Measurements from ENCODE around the gene EML6. TPM values are rescaled to one million over a fixed set of nuclear protein-coding genes. Genes with fewer than 3 reads are reported as not detected.
"Not testable (repeated sequence)": the region's sequence is repeated elsewhere in the genome, so short reads cannot be mapped to it uniquely, and the experiment has no call there.

Gene EML6
- total RNA-seq, 1 donor = 1.1 TPM

DNA sequence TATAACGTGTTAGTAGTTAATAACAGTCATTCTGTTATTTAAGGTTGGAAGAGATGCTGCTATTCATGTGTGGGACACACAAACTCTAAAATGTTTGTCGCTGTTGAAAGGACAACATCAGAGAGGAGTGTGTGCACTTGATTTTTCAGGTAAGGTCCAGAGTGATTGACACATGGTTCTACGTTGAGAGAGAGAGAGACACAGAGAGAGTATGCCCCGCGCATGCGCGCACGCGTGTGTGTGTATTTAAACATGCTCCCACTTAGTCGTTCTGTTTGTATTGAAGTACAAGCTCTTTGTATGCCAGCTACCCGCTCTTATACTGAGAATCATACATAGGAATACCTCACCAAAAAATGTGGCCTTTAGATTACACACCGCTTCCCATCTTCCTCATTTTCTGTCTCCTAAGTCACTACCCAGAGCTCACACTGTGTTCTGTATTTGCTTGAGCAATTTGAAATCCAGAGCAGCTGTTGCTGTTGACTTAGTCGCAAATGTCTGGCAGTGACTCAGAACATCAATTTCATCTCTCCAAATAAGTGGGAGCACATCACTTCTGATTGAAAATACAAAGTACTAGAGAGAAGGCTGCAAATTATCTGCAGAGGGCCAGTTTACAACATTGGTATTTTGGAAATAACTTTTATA lies 148.1 kb downstream of the EML6 start:
- no peak overlapping the region for H3K27ac ChIP-seq (ENCODE audit: low read depth, low read length)

DNA sequence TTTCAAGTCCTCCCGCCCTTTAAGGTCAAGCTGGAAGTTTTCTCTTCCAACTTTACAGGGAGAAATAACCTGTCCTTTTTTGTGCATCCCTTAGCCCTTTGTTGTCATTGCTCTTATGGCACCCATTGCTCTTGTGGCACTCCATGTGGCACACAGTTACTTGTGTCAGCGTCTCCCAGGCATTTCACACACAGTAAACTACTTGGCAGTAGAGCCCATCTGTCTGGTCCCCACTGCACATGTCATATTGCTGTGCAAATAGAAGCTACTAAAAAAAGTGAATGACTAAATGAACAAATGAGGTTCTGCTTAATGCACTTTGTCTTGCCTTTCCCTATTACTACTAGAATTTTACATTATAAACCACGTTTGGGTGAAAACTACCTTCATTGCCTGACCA lies 149.3 kb downstream of the EML6 start:
- no peak for DNase-seq (ENCODE audit: insufficient read length, low spot score, missing footprints)
- Histone ChIP-seq H2AFZ (ENCODE audit: low read length) (no peak overlapping the region), H4K20me1 (ENCODE audit: insufficient read depth, low read length) (no peaks in the 10 kb centered on the region), H3K9me3 (ENCODE audit: low read depth, low read length) (no peaks in the 10 kb centered on the region), H3K4me1 (ENCODE audit: insufficient read depth, low read length) (no peaks in the 10 kb centered on the region), H3K36me3 (ENCODE audit: insufficient read depth, low read length) (no peaks in the 10 kb centered on the region), H3K4me2 (ENCODE audit: insufficient read depth, low read length) (no peak overlapping the region), H3K4me3 (ENCODE audit: insufficient read depth, low read length) (no peak overlapping the region), H3K79me2 (ENCODE audit: insufficient read depth, low read length) (no peaks in the 10 kb centered on the region), H3K27ac (ENCODE audit: low read depth, low read length) (no peak overlapping the region), H3K27me3 (ENCODE audit: insufficient read depth, low read length) (no peaks in the 10 kb centered on the region)
- no peak for TF ChIP-seq CTCF (IDR thresholded peaks at IDR 0.05; ENCODE audit: extremely low read depth, low read depth, low read length)

More for the DNA sequence above, 148.1 kb downstream of the EML6 start:
- Histone ChIP-seq H3K4me3 (ENCODE audit: insufficient read depth, low read length) (no peak overlapping the region), H3K4me1 (ENCODE audit: insufficient read depth, low read length) (no peaks in the 10 kb centered on the region), H2AFZ (ENCODE audit: low read length) (no peak overlapping the region), H3K36me3 (ENCODE audit: insufficient read depth, low read length) (no peaks in the 10 kb centered on the region), H3K9me3 (ENCODE audit: low read depth, low read length) (no peaks in the 10 kb centered on the region), H3K4me2 (ENCODE audit: insufficient read depth, low read length) (no peak overlapping the region), H3K27me3 (ENCODE audit: insufficient read depth, low read length) (no peaks in the 10 kb centered on the region), H3K79me2 (ENCODE audit: insufficient read depth, low read length) (no peaks in the 10 kb centered on the region), H4K20me1 (ENCODE audit: insufficient read depth, low read length) (no peaks in the 10 kb centered on the region)
- no peak for TF ChIP-seq CTCF (IDR thresholded peaks at IDR 0.05; ENCODE audit: extremely low read depth, low read depth, low read length)
- peak; percentile 49 for DNase-seq (ENCODE audit: insufficient read length, low spot score, missing footprints)

- H3K36me3 ChIP-seq (ENCODE audit: insufficient read depth, low read length) = not testable (repeated sequence)
Observed at GRCh38 chr2:54873236-54873635, 149.8 kb downstream of the EML6 start.

GRCh38 chr2:54876764-54877163 lies 153.3 kb downstream of the EML6 start:
- no peak for TF ChIP-seq CTCF (IDR thresholded peaks at IDR 0.05; ENCODE audit: extremely low read depth, low read depth, low read length)
- H3K27me3 ChIP-seq (ENCODE audit: insufficient read depth, low read length) = no peaks in the 10 kb centered on the region
- no peaks in the 10 kb centered on the region for H4K20me1 ChIP-seq (ENCODE audit: insufficient read depth, low read length)
- no peak overlapping the region for H2AFZ ChIP-seq (ENCODE audit: low read length)
- no peak overlapping the region for H3K4me3 ChIP-seq (ENCODE audit: insufficient read depth, low read length)
- no peak for DNase-seq (ENCODE audit: insufficient read length, low spot score, missing footprints)
- H3K27ac ChIP-seq (ENCODE audit: low read depth, low read length) = no peak overlapping the region
- H3K79me2 ChIP-seq (ENCODE audit: insufficient read depth, low read length) = no peaks in the 10 kb centered on the region
- H3K9me3 ChIP-seq (ENCODE audit: low read depth, low read length) = no peaks in the 10 kb centered on the region
- no peaks in the 10 kb centered on the region for H3K36me3 ChIP-seq (ENCODE audit: insufficient read depth, low read length)
- no peaks in the 10 kb centered on the region for H3K4me1 ChIP-seq (ENCODE audit: insufficient read depth, low read length)
- H3K4me2 ChIP-seq (ENCODE audit: insufficient read depth, low read length) = no peak overlapping the region

More at GRCh38 chr2:54873236-54873635, 149.8 kb downstream of the EML6 start:
- not testable (repeated sequence) for H3K4me2 ChIP-seq (ENCODE audit: insufficient read depth, low read length); H2AFZ ChIP-seq (ENCODE audit: low read length); H3K79me2 ChIP-seq (ENCODE audit: insufficient read depth, low read length); H3K27ac ChIP-seq (ENCODE audit: low read depth, low read length); DNase-seq (ENCODE audit: insufficient read length, low spot score, missing footprints); H3K27me3 ChIP-seq (ENCODE audit: insufficient read depth, low read length); H3K4me1 ChIP-seq (ENCODE audit: insufficient read depth, low read length); H3K4me3 ChIP-seq (ENCODE audit: insufficient read depth, low read length); H4K20me1 ChIP-seq (ENCODE audit: insufficient read depth, low read length); H3K9me3 ChIP-seq (ENCODE audit: low read depth, low read length)
